Neural cell (in vitro differentiated cells): ENCODE measurements around the gene PTPN18. TPM values are rescaled to one million over a fixed set of nuclear protein-coding genes. Genes with fewer than 3 reads are reported as not detected.

Source experiments
- H2AFZ ChIP-seq: fragments of 200-600, 300-800 bp; sonication (generic), shearing (Covaris generic); 2 replicates; pipeline ENCODE4 v1.6.0; 2014; ENCODE audit warnings: low read depth, mild to moderate bottlenecking, antibody characterized with exemption, low read length, moderate library complexity
- H3F3A ChIP-seq: fragments of 200-600 bp; shearing (Covaris generic); 2 replicates; pipeline ENCODE4 v1.6.1; 2016; ENCODE audit warnings: mild to moderate bottlenecking, moderate library complexity, mixed read lengths, antibody characterized with exemption, low read length; ENCODE audit not compliant: insufficient read depth, poor library complexity, severe bottlenecking
- H3K27ac ChIP-seq: fragments of 200-600, 300-800 bp; sonication (generic), shearing (Covaris generic); 2 replicates; pipeline ENCODE4 v1.5.1; 2014; ENCODE audit warnings: mild to moderate bottlenecking, low read length, moderate library complexity
- H3K27me3 ChIP-seq: fragments of 300-800, 200-600 bp; sonication (generic), shearing (Covaris generic); 2 replicates; pipeline ENCODE4 v1.6.0; 2014; ENCODE audit warnings: mild to moderate bottlenecking, low read depth, low read length, moderate library complexity; ENCODE audit not compliant: insufficient read depth
- H3K36me3 ChIP-seq: fragments of 300-800, 200-600 bp; sonication (generic), shearing (Covaris generic); 2 replicates; pipeline ENCODE4 v1.5.1; 2014; ENCODE audit warnings: mild to moderate bottlenecking, antibody characterized with exemption, low read length, moderate library complexity; ENCODE audit not compliant: insufficient read depth
- H3K4me2 ChIP-seq: fragments of 300-800, 200-600 bp; sonication (generic), shearing (Covaris generic); 2 replicates; pipeline ENCODE4 v1.6.0; 2014; ENCODE audit warnings: mild to moderate bottlenecking, low read length
- H3K4me3 ChIP-seq: fragments of 300-800, 200-600 bp; sonication (generic), shearing (Covaris generic); 2 replicates; pipeline ENCODE4 v1.5.1; 2014; ENCODE audit warnings: mild to moderate bottlenecking, low read length, moderate library complexity
- H3K79me2 ChIP-seq: fragments of 200-600 bp; shearing (Covaris generic); replicated peaks from 2 replicates; pipeline ENCODE4 v1.6.0; 2014; ENCODE audit warnings: mild to moderate bottlenecking, low read length, moderate library complexity; ENCODE audit not compliant: insufficient read depth
- H3K9ac ChIP-seq: fragments of 300-800, 200-600 bp; sonication (generic), shearing (Covaris generic); 2 replicates; pipeline ENCODE4 v1.6.1; 2016; ENCODE audit warnings: mild to moderate bottlenecking, low read length, mixed read lengths
- H3K9me2 ChIP-seq: fragments of 200-600 bp; shearing (Covaris generic); 2 replicates; pipeline ENCODE4 v1.6.1; 2016; ENCODE audit warnings: mild to moderate bottlenecking, low read length, mixed read lengths; ENCODE audit not compliant: insufficient read depth
- H3K9me3 ChIP-seq: fragments of 200-600, 300-800 bp; sonication (generic), shearing (Covaris generic); 2 replicates; pipeline ENCODE4 v1.6.1; 2016; ENCODE audit warnings: mild to moderate bottlenecking, mixed run types, low read length, moderate library complexity, mixed read lengths
- H4K20me1 ChIP-seq: fragments of 200-600 bp; shearing (Covaris generic); 2 replicates; pipeline ENCODE4 v1.6.1; 2016; ENCODE audit warnings: mild to moderate bottlenecking, mixed run types; ENCODE audit not compliant: insufficient read depth
- CTCF ChIP-seq: fragments of 450-650 bp; IDR thresholded peaks from 2 replicates; pipeline ENCODE4 v1.5.1; 2014; ENCODE audit warnings: antibody characterized with exemption, mild to moderate bottlenecking, moderate library complexity; ENCODE audit not compliant: poor library complexity, severe bottlenecking
- EP300 ChIP-seq: fragments of 450-650 bp; conservative IDR thresholded peaks from 2 replicates; pipeline ENCODE4 v1.6.1; 2014; ENCODE audit warnings: antibody characterized with exemption, mild to moderate bottlenecking, moderate library complexity; ENCODE audit not compliant: poor library complexity, severe bottlenecking
- EZH2 ChIP-seq: fragments of 200-600, 300-800 bp; shearing (Covaris generic), sonication (generic); IDR thresholded peaks from 2 replicates; pipeline ENCODE4 v1.6.1; 2014; ENCODE audit warnings: antibody characterized with exemption, low read length, borderline replicate concordance, mild to moderate bottlenecking; ENCODE audit not compliant: insufficient read depth, poor library complexity, severe bottlenecking
- MXI1 ChIP-seq: fragments of 450-650 bp; conservative IDR thresholded peaks from 2 replicates; pipeline ENCODE4 v1.6.1; 2014; ENCODE audit warnings: antibody characterized with exemption, mild to moderate bottlenecking; ENCODE audit not compliant: poor library complexity, severe bottlenecking
- POLR2AphosphoS5 ChIP-seq: IDR thresholded peaks from 2 replicates; pipeline ENCODE4 v1.6.1; 2012
- RAD21 ChIP-seq: fragments of 450-650 bp; conservative IDR thresholded peaks from 2 replicates; pipeline ENCODE4 v1.6.1; 2014; ENCODE audit warnings: antibody characterized with exemption, mild to moderate bottlenecking, moderate library complexity
- SMC3 ChIP-seq: fragments of 450-650 bp; conservative IDR thresholded peaks from 2 replicates; pipeline ENCODE4 v1.6.1; 2014; ENCODE audit warnings: antibody characterized with exemption, mild to moderate bottlenecking, moderate library complexity; ENCODE audit not compliant: poor library complexity
- TAF1 ChIP-seq: IDR thresholded peaks from 2 replicates; pipeline ENCODE4 v1.6.1; 2012; ENCODE audit warnings: low read depth
- polyA plus RNA-seq: library from polyadenylated mRNA; depleted of rRNA; stranded (reverse); fragments of >200 nt; gene quantifications from 2 replicates; pipeline ENCODE4 v1.2.3, GENCODE V29; 2014
- TF ChIP-seq, protein P1 (sequence below): IDR thresholded peaks from 2 replicates; pipeline ENCODE4 v1.6.1; 2012; ENCODE audit warnings: borderline replicate concordance

Gene PTPN18
- polyA plus RNA-seq, 1 donor from 2014 or later, result 13.3 TPM

- Histone ChIP-seq H3K9me3 (no peaks in the 10 kb centered on the region), H2AFZ (no peak overlapping the region), H3K4me2 (no peak overlapping the region), H3K36me3 (no peaks in the 10 kb centered on the region), H3K9ac (no peak overlapping the region), H3K27me3 (no peaks in the 10 kb centered on the region), H3K4me3 (no peak overlapping the region), H4K20me1 (no peaks in the 10 kb centered on the region), H3K9me2 (no peaks in the 10 kb centered on the region), H3F3A (no peaks in the 10 kb centered on the region), H3K27ac (no peak overlapping the region), H3K79me2 (no peaks in the 10 kb centered on the region)
- TF ChIP-seq SMC3, result no peak
- TF ChIP-seq POLR2AphosphoS5, result no peak
- TF ChIP-seq EZH2, result no peak
Measured at GRCh38 chr2:130314377-130314776, 41.5 kb upstream of the PTPN18 start.

GRCh38 chr2:130316596-130316995 is 39.3 kb upstream of the PTPN18 start:
- no peak overlapping the region for H3K27ac ChIP-seq
- H3K36me3 ChIP-seq, result no peaks in the 10 kb centered on the region
- no peaks in the 10 kb centered on the region for H4K20me1 ChIP-seq
- no peak overlapping the region for H3K9ac ChIP-seq
- no peak for TF ChIP-seq EZH2
- no peak for TF ChIP-seq EP300
- TF ChIP-seq SMC3, result no peak
- TF ChIP-seq MXI1, result no peak
- no peak for TF ChIP-seq TAF1
- no peak overlapping the region for H3K4me3 ChIP-seq
- no peaks in the 10 kb centered on the region for H3K9me2 ChIP-seq
- H3K79me2 ChIP-seq, result no peaks in the 10 kb centered on the region
- no peak overlapping the region for H2AFZ ChIP-seq
- H3F3A ChIP-seq, result no peaks in the 10 kb centered on the region
- H3K4me2 ChIP-seq, result no peak overlapping the region
- no peaks in the 10 kb centered on the region for H3K9me3 ChIP-seq
- H3K27me3 ChIP-seq, result no peaks in the 10 kb centered on the region

GRCh38 chr2:130318906-130319305 is 37.0 kb upstream of the PTPN18 start:
- H3K79me2 ChIP-seq, result no peaks in the 10 kb centered on the region
- no peak overlapping the region for H3K9ac ChIP-seq
- no peaks in the 10 kb centered on the region for H3K36me3 ChIP-seq

More at GRCh38 chr2:130318906-130319305, 37.0 kb upstream of the PTPN18 start:
- Histone ChIP-seq H3K9me2 (no peaks in the 10 kb centered on the region), H3K27me3 (no peaks in the 10 kb centered on the region), H3K27ac (no peak overlapping the region), H3K4me2 (no peak overlapping the region), H3K9me3 (no peaks in the 10 kb centered on the region), H3K4me3 (no peak overlapping the region), H4K20me1 (no peaks in the 10 kb centered on the region), H2AFZ (no peak overlapping the region), H3F3A (no peaks in the 10 kb centered on the region)
- TF ChIP-seq EZH2 (no peak), POLR2AphosphoS5 (no peak), RAD21 (no peak), SMC3 (no peak), TAF1 (no peak), EP300 (no peak), CTCF (no peak), MXI1 (no peak)
- TF ChIP-seq, protein P1, sequence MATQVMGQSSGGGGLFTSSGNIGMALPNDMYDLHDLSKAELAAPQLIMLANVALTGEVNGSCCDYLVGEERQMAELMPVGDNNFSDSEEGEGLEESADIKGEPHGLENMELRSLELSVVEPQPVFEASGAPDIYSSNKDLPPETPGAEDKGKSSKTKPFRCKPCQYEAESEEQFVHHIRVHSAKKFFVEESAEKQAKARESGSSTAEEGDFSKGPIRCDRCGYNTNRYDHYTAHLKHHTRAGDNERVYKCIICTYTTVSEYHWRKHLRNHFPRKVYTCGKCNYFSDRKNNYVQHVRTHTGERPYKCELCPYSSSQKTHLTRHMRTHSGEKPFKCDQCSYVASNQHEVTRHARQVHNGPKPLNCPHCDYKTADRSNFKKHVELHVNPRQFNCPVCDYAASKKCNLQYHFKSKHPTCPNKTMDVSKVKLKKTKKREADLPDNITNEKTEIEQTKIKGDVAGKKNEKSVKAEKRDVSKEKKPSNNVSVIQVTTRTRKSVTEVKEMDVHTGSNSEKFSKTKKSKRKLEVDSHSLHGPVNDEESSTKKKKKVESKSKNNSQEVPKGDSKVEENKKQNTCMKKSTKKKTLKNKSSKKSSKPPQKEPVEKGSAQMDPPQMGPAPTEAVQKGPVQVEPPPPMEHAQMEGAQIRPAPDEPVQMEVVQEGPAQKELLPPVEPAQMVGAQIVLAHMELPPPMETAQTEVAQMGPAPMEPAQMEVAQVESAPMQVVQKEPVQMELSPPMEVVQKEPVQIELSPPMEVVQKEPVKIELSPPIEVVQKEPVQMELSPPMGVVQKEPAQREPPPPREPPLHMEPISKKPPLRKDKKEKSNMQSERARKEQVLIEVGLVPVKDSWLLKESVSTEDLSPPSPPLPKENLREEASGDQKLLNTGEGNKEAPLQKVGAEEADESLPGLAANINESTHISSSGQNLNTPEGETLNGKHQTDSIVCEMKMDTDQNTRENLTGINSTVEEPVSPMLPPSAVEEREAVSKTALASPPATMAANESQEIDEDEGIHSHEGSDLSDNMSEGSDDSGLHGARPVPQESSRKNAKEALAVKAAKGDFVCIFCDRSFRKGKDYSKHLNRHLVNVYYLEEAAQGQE, result no peak
